Hepatocyte (in vitro differentiated cells): ENCODE measurements around the gene MSANTD3. TPM values are rescaled to one million over a fixed set of nuclear protein-coding genes. Genes with fewer than 3 reads are reported as not detected.

Experiments used
- DNase-seq: peaks from one replicate; pipeline ENCODE4 v3.0.0-alpha.2; 2016; ENCODE audit warnings: low spot score
- H2AFZ ChIP-seq: fragments of 200-600 bp; sonication (generic); 2 replicates; pipeline ENCODE4 v1.6.0; 2016; ENCODE audit warnings: antibody characterized with exemption, mild to moderate bottlenecking
- H3K27ac ChIP-seq: fragments of 200-600 bp; sonication (generic); 2 replicates; pipeline ENCODE4 v1.5.1; 2016; ENCODE audit warnings: mild to moderate bottlenecking
- H3K27me3 ChIP-seq: fragments of 200-600 bp; sonication (generic); 2 replicates; pipeline ENCODE4 v1.6.1; 2016
- H3K36me3 ChIP-seq: fragments of 200-600 bp; sonication (generic); replicated peaks from 2 replicates; pipeline ENCODE4 v1.5.1; 2016; ENCODE audit warnings: low read depth; ENCODE audit not compliant: insufficient read depth
- H3K4me1 ChIP-seq: fragments of 200-600 bp; sonication (generic); 2 replicates; pipeline ENCODE4 v1.5.1; 2016; ENCODE audit warnings: mild to moderate bottlenecking, moderate library complexity; ENCODE audit not compliant: insufficient read depth
- H3K4me2 ChIP-seq: fragments of 200-600 bp; sonication (generic); 2 replicates; pipeline ENCODE4 v1.6.0; 2016
- H3K4me3 ChIP-seq: fragments of 200-600 bp; sonication (generic); 2 replicates; pipeline ENCODE4 v1.5.1; 2016; ENCODE audit warnings: mild to moderate bottlenecking
- H3K79me2 ChIP-seq: fragments of 200-600 bp; sonication (generic); 2 replicates; pipeline ENCODE4 v1.6.0; 2017; ENCODE audit warnings: mild to moderate bottlenecking
- H3K9me2 ChIP-seq: fragments of 200-600 bp; sonication (generic); replicated peaks from 2 replicates; pipeline ENCODE4 v1.6.0; 2017; ENCODE audit warnings: mild to moderate bottlenecking; ENCODE audit not compliant: insufficient read depth
- H3K9me3 ChIP-seq: fragments of 200-600 bp; sonication (generic); 2 replicates; pipeline ENCODE4 v1.5.1; 2016; ENCODE audit warnings: low read depth, mild to moderate bottlenecking
- H4K20me1 ChIP-seq: fragments of 200-600 bp; sonication (generic); 2 replicates; pipeline ENCODE4 v1.6.0; 2016; ENCODE audit warnings: mild to moderate bottlenecking; ENCODE audit not compliant: insufficient read depth, poor library complexity, severe bottlenecking
- EZH2 ChIP-seq: fragments of 200-600 bp; sonication (generic); IDR thresholded peaks from 2 replicates; pipeline ENCODE4 v1.6.1; 2016; ENCODE audit warnings: antibody characterized with exemption, mild to moderate bottlenecking, borderline replicate concordance
- EZH2phosphoT487 ChIP-seq: fragments of 200-600 bp; sonication (generic); IDR thresholded peaks from one replicate; pipeline ENCODE4 v1.6.1; 2018; ENCODE audit warnings: antibody characterized with exemption, mild to moderate bottlenecking, low read depth, moderate library complexity; ENCODE audit not compliant: unreplicated experiment, severe bottlenecking
- WGBS: methylation state at CpG from one replicate; pipeline ENCODE4 v1.1.6; 2016; ENCODE audit warnings: low lambda C conversion rate; ENCODE audit errors: missing lambda C conversion rate; 5-methylcytosine and 5-hydroxymethylcytosine counted together
- polyA plus RNA-seq: library from polyadenylated mRNA; unstranded; fragments of >200 nt; fragmentation: Nextera tagmentation; extraction: Ambion mirVana; gene quantifications from 2 replicates; pipeline ENCODE4 v1.2.1, GENCODE V29; 2016
- total RNA-seq: library from RNA; depleted of rRNA; stranded (reverse); fragments of >200 nt; gene quantifications from 2 replicates; pipeline ENCODE4 v1.2.3, GENCODE V29; 2014
- TF ChIP-seq, protein P1 (sequence below): fragments of 200-600 bp; sonication (generic); IDR thresholded peaks from 2 replicates; pipeline ENCODE4 v1.5.1; 2016; ENCODE audit warnings: antibody characterized with exemption, mild to moderate bottlenecking; ENCODE audit not compliant: poor library complexity

MSANTD3 gene
- total and polyA plus RNA-seq, 2 experiments from 2014 or later: 33.4 to 42.2 TPM

DNA sequence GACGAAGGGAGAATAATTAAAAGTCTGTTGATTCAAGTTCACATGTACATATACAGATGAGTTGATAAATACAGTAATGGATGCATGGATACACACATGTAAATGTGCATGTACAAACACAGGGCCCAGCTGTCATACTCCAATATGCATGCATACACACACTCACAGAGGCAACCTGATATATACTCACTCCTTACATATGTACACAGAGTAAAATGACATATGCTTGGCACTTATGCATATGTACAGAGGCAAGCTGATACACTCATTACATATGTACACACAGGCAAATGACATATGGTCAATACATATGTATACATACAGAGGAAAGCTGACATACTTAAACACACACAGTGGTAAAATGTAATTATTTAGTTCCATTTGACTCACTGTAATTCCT, 38.8 kb downstream of the MSANTD3 start:
- H3K9me2 ChIP-seq: no peaks in the 10 kb centered on the region
- H3K9me3 ChIP-seq: no peaks in the 10 kb centered on the region
- no peak overlapping the region for H3K4me2 ChIP-seq
- H2AFZ ChIP-seq: no peak overlapping the region
- peaks cover 4% of the 10 kb centered on the region for H3K4me1 ChIP-seq
- no peak for TF ChIP-seq EZH2
- TF ChIP-seq EZH2phosphoT487: no peak
- TF ChIP-seq, protein P1, sequence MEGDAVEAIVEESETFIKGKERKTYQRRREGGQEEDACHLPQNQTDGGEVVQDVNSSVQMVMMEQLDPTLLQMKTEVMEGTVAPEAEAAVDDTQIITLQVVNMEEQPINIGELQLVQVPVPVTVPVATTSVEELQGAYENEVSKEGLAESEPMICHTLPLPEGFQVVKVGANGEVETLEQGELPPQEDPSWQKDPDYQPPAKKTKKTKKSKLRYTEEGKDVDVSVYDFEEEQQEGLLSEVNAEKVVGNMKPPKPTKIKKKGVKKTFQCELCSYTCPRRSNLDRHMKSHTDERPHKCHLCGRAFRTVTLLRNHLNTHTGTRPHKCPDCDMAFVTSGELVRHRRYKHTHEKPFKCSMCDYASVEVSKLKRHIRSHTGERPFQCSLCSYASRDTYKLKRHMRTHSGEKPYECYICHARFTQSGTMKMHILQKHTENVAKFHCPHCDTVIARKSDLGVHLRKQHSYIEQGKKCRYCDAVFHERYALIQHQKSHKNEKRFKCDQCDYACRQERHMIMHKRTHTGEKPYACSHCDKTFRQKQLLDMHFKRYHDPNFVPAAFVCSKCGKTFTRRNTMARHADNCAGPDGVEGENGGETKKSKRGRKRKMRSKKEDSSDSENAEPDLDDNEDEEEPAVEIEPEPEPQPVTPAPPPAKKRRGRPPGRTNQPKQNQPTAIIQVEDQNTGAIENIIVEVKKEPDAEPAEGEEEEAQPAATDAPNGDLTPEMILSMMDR: no peak
- DNase-seq: no peak
- no peak overlapping the region for H3K4me3 ChIP-seq
- no peaks in the 10 kb centered on the region for H3K36me3 ChIP-seq
- 100% methylated on average over 1 of the region's 1 CpG for WGBS
- H3K79me2 ChIP-seq: no peaks in the 10 kb centered on the region
- no peaks in the 10 kb centered on the region for H4K20me1 ChIP-seq
- no peaks in the 10 kb centered on the region for H3K27me3 ChIP-seq
- no peak overlapping the region for H3K27ac ChIP-seq

DNA sequence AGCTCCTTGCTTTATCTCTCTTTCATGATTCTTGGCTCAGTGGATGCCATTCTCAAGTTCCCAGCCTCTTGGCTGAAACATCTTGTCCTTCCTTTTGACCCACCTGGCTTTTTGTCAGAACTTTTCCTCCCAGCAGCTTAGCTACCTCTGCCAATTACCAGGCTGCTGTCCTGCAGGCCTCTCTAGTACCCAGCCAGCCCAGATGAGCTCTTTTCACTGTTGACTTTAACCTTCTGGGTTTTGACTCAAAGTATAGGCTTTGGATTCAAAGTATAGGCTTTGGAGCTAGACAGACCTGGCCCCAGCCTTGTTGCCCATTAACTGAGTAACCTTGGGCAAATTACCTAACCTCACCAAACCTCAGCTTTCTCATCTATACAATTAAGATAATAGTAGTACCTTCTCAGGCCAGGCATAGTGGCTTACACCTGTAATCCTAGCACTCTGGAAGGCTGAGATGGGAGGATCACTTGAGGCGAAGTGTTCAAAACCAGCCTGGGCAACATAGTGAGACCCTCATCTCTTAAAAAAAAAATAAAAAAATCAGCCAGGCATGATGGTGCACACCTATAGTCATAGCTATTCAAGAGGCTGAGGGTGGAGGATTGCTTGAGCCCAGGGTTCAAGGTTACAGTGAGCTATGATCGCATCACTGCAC, 39.4 kb downstream of the MSANTD3 start:
- H3K9me3 ChIP-seq: no peaks in the 10 kb centered on the region
- no peak overlapping the region for H2AFZ ChIP-seq
- no peaks in the 10 kb centered on the region for H3K79me2 ChIP-seq
- H3K36me3 ChIP-seq: no peaks in the 10 kb centered on the region
- peaks cover 4% of the 10 kb centered on the region for H3K4me1 ChIP-seq
- H3K9me2 ChIP-seq: no peaks in the 10 kb centered on the region
- H4K20me1 ChIP-seq: no peaks in the 10 kb centered on the region
- no peak for TF ChIP-seq EZH2
- TF ChIP-seq, protein P1: no peak
- no peak for DNase-seq
- H3K4me3 ChIP-seq: no peak overlapping the region
- H3K27ac ChIP-seq: no peak overlapping the region
- H3K4me2 ChIP-seq: no peak overlapping the region
- H3K27me3 ChIP-seq: no peaks in the 10 kb centered on the region
- 100% methylated on average over 2 of the region's 2 CpGs for WGBS

DNA sequence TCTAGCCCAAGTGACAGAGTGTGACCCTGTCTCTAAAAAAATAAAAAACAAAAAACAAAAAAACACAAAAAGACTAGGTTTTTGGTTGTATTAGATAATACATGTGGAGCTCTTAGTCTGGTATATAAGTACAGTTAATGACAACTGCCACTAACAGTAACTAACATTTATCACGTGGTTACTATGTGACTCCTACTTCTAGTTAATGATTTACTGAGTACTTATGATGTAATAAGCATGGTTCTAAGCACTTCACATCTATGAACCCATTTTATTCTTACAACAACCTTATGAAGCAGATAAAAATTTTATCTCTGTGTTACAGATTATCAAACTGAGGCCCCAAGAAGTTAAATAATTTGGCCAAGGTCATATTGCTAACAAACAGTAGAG, 39.9 kb downstream of the MSANTD3 start:
- Histone ChIP-seq H3K36me3 (no peaks in the 10 kb centered on the region), H4K20me1 (no peaks in the 10 kb centered on the region), H2AFZ (no peak overlapping the region), H3K9me2 (no peaks in the 10 kb centered on the region), H3K79me2 (no peaks in the 10 kb centered on the region), H3K4me3 (no peak overlapping the region), H3K27ac (no peak overlapping the region), H3K4me2 (no peak overlapping the region), H3K4me1 (peaks cover 4% of the 10 kb centered on the region), H3K27me3 (no peaks in the 10 kb centered on the region), H3K9me3 (no peaks in the 10 kb centered on the region)
- WGBS: 58% methylated on average over 1 of the region's 1 CpG
- TF ChIP-seq, protein P1: no peak
- no peak for TF ChIP-seq EZH2
- TF ChIP-seq EZH2phosphoT487: no peak
- no peak for DNase-seq
